ENCODE measurements around the gene TOE1.

DNA sequence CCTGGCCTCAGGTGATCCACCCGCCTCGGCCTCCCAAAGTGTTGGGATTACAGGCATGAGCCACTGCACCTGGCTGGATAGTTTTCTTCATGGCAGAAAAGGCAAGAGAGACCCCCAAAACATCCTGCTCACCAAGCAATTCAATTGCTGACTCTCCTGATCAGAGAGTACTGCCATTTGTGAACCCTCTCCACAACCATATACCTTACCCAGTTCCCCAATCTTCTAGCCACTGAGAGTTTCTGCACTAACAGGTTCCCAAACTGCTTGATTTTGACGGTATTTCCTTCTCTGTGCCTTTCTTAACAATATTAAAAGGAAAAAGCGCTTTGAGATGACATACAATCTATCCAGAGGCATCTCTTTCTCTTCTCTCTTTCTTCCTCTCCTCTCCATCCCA, 40.2 kb downstream of the TOE1 start:
- TF ChIP-seq, protein P1, sequence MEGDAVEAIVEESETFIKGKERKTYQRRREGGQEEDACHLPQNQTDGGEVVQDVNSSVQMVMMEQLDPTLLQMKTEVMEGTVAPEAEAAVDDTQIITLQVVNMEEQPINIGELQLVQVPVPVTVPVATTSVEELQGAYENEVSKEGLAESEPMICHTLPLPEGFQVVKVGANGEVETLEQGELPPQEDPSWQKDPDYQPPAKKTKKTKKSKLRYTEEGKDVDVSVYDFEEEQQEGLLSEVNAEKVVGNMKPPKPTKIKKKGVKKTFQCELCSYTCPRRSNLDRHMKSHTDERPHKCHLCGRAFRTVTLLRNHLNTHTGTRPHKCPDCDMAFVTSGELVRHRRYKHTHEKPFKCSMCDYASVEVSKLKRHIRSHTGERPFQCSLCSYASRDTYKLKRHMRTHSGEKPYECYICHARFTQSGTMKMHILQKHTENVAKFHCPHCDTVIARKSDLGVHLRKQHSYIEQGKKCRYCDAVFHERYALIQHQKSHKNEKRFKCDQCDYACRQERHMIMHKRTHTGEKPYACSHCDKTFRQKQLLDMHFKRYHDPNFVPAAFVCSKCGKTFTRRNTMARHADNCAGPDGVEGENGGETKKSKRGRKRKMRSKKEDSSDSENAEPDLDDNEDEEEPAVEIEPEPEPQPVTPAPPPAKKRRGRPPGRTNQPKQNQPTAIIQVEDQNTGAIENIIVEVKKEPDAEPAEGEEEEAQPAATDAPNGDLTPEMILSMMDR (conservative IDR thresholded peaks at IDR 0.05): no peak
- no peak for TF ChIP-seq ZFX (IDR thresholded peaks at IDR 0.05)

Data from C4-2B (cell line).